HepG2 (cell line): Measurements from ENCODE around the gene LLGL2. TPM values are rescaled to one million over a fixed set of nuclear protein-coding genes. Genes with fewer than 3 reads are reported as not detected.

Experiments
- ETV6 ChIP-seq: sonication (generic); formaldehyde crosslinking; conservative IDR thresholded peaks from 2 replicates; pipeline ENCODE4 v1.4.0; 2020; ENCODE audit warnings: missing genetic modification reagents
- FOXJ3 ChIP-seq: sonication (generic); formaldehyde crosslinking; IDR thresholded peaks from 2 replicates; pipeline ENCODE4 v1.4.0; 2020; ENCODE audit warnings: missing genetic modification reagents, mild to moderate bottlenecking, borderline replicate concordance
- FOXO1 ChIP-seq: sonication (generic); formaldehyde crosslinking; IDR thresholded peaks from 2 replicates; pipeline ENCODE4 v1.4.0; 2020; ENCODE audit warnings: missing genetic modification reagents
- HNRNPH1 ChIP-seq: fragments of 200-400 bp; formaldehyde crosslinking; optimal IDR thresholded peaks from 2 replicates; pipeline ENCODE3; 2017; ENCODE audit warnings: mild to moderate bottlenecking, low read depth, low read length
- RBM39 ChIP-seq: fragments of 200-400 bp; formaldehyde crosslinking; IDR thresholded peaks from one replicate; pipeline ENCODE4 v1.6.1; 2018; ENCODE audit warnings: antibody characterized with exemption, mild to moderate bottlenecking, low read depth, low read length; ENCODE audit not compliant: poor library complexity, severe bottlenecking
- ZFP36L1 ChIP-seq: sonication (generic); formaldehyde crosslinking; IDR thresholded peaks from 2 replicates; pipeline ENCODE4 v1.8.0; 2022; ENCODE audit warnings: mild to moderate bottlenecking, missing genetic modification reagents, moderate library complexity
- ZFP36L2 ChIP-seq: sonication (generic); formaldehyde crosslinking; IDR thresholded peaks from 2 replicates; pipeline ENCODE4 v1.4.0; 2020; ENCODE audit warnings: missing genetic modification reagents
- ZMYM4 ChIP-seq: sonication (generic); formaldehyde crosslinking; IDR thresholded peaks from 2 replicates; pipeline ENCODE4 v1.8.1; 2023; ENCODE audit warnings: mild to moderate bottlenecking, missing genetic modification reagents
- ZNF251 ChIP-seq: sonication (generic); formaldehyde crosslinking; IDR thresholded peaks from 2 replicates; pipeline ENCODE4 v1.9.0; 2021; ENCODE audit warnings: mild to moderate bottlenecking, missing genetic modification reagents
- ZNF253 ChIP-seq: sonication (generic); formaldehyde crosslinking; IDR thresholded peaks from 2 replicates; pipeline ENCODE4 v1.8.0; 2022; ENCODE audit warnings: mild to moderate bottlenecking, missing genetic modification reagents, borderline replicate concordance
- ZNF274 ChIP-seq: sonication (generic); formaldehyde crosslinking; IDR thresholded peaks from 2 replicates; pipeline ENCODE4 v1.5.1; 2020; ENCODE audit warnings: mild to moderate bottlenecking, missing genetic modification reagents
- ZNF451 ChIP-seq: sonication (generic); formaldehyde crosslinking; IDR thresholded peaks from 2 replicates; pipeline ENCODE4 v1.5.0; 2020; ENCODE audit warnings: mild to moderate bottlenecking, missing genetic modification reagents
- ZNF678 ChIP-seq: sonication (generic); formaldehyde crosslinking; IDR thresholded peaks from 2 replicates; pipeline ENCODE4 v1.4.0; 2020; ENCODE audit warnings: mild to moderate bottlenecking, missing genetic modification reagents
- ZNF775 ChIP-seq: sonication (generic); formaldehyde crosslinking; IDR thresholded peaks from 2 replicates; pipeline ENCODE4 v1.4.0; 2020; ENCODE audit warnings: missing genetic modification reagents, mild to moderate bottlenecking, moderate library complexity, borderline replicate concordance
- ZNF879 ChIP-seq: sonication (generic); formaldehyde crosslinking; IDR thresholded peaks from 2 replicates; pipeline ENCODE4 v1.8.1; 2023; ENCODE audit warnings: missing genetic modification reagents
- polyA plus RNA-seq, 8 experiments: library from polyadenylated mRNA; depleted of rRNA in 3 of 8; stranded (reverse) in 7 of 8; unstranded in 1 of 8; fragments of >200 nt; fragmentation: Illumina TruSeq in 4 of 8; extraction: Trizol in 4 of 8; gene quantifications; 2 replicates each; pipeline versions ENCODE4 v1.2.1 to v1.2.3, GENCODE V29; 2011 to 2016; ENCODE audit warnings: low read depth in 4 of 8, missing spikeins in 1 of 8, mixed read lengths in 1 of 8; ENCODE audit not compliant: insufficient read depth in 1 of 8
- total RNA-seq, 5 experiments: library from RNA; depleted of rRNA; stranded (reverse); fragments of >200 nt; fragmentation: Illumina TruSeq; extraction: Trizol; gene quantifications; 2 replicates each; pipeline ENCODE4 v1.2.3, GENCODE V29; 2016; ENCODE audit warnings: low read depth in 1 of 5
- TF ChIP-seq, protein P1 (sequence below): sonication (generic); formaldehyde crosslinking; IDR thresholded peaks from 2 replicates; pipeline ENCODE4 v1.5.0; 2020; ENCODE audit warnings: mild to moderate bottlenecking, missing genetic modification reagents, moderate library complexity
- TF ChIP-seq, protein P2 (sequence below): IDR thresholded peaks from 2 replicates; pipeline ENCODE4 v1.6.1; 2018; ENCODE audit warnings: missing genetic modification reagents, mild to moderate bottlenecking, missing compliant biosample characterization
- TF ChIP-seq, protein P3 (sequence below): sonication (generic); formaldehyde crosslinking; IDR thresholded peaks from 2 replicates; pipeline ENCODE4 v1.8.0; 2022; ENCODE audit warnings: missing genetic modification reagents, mild to moderate bottlenecking, inconsistent platforms, borderline replicate concordance
- TF ChIP-seq, protein P4 (sequence below): sonication (generic); formaldehyde crosslinking; IDR thresholded peaks from 2 replicates; pipeline ENCODE4 v1.5.0; 2020; ENCODE audit warnings: mild to moderate bottlenecking, missing genetic modification reagents
- TF ChIP-seq, protein P5 (sequence below): IDR thresholded peaks from 2 replicates; pipeline ENCODE4 v1.6.1; 2012; ENCODE audit warnings: low read depth, low read length, improper control_type of control experiment

The LLGL2 gene
- total and polyA plus RNA-seq, 2 of the 13 experiments (the other 11 are each of a cell fraction or from before 2014, with no cell fraction given): 83.0 to 86.7 TPM

DNA sequence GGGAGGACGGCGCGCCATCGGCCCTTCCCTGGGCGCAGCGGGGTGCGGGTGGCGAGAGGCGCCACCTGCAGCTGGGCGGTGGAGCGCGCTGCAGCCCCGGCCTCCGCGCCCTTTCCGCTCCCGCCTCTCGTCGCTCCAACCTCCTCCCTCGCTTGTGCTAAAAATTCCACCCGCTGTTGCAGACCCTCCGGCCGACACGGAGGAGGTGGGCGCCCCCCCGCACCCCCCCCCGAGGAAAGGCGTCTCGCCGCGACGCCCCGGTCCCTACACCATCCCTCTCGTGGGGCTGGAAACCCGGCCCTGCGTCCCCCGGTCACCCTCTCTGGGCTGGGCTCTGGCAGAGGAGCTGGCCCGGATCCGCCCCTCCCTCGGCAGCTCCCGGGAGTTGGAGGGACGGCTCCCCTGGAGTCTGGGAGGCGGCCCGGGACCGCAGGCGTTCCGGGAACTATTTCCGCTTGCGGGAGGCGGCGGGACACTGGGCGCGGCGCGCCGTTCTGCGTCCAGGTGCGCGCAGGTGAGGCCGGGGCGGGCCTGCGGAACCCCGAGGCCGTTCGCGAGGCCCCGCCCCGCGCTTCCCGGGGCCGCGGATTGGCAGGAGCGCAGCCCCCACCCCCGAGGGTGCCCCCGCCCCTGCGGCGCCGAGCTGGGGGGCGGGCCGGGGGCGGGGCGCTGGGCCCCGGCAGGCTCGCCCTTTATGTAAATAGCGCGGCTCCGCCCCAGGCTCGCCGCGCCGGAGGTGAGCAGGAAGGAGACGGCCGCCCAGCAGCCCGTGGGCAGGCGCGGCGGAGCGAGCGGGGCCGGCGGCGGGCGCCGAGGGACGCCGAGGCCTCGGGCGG is at the start of gene LLGL2 (continued):
- TF ChIP-seq, protein P1, sequence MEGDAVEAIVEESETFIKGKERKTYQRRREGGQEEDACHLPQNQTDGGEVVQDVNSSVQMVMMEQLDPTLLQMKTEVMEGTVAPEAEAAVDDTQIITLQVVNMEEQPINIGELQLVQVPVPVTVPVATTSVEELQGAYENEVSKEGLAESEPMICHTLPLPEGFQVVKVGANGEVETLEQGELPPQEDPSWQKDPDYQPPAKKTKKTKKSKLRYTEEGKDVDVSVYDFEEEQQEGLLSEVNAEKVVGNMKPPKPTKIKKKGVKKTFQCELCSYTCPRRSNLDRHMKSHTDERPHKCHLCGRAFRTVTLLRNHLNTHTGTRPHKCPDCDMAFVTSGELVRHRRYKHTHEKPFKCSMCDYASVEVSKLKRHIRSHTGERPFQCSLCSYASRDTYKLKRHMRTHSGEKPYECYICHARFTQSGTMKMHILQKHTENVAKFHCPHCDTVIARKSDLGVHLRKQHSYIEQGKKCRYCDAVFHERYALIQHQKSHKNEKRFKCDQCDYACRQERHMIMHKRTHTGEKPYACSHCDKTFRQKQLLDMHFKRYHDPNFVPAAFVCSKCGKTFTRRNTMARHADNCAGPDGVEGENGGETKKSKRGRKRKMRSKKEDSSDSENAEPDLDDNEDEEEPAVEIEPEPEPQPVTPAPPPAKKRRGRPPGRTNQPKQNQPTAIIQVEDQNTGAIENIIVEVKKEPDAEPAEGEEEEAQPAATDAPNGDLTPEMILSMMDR: peak; percentile 88
- TF ChIP-seq, protein P2, sequence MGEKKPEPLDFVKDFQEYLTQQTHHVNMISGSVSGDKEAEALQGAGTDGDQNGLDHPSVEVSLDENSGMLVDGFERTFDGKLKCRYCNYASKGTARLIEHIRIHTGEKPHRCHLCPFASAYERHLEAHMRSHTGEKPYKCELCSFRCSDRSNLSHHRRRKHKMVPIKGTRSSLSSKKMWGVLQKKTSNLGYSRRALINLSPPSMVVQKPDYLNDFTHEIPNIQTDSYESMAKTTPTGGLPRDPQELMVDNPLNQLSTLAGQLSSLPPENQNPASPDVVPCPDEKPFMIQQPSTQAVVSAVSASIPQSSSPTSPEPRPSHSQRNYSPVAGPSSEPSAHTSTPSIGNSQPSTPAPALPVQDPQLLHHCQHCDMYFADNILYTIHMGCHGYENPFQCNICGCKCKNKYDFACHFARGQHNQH (CRISPR knock-in tag): peak; percentile 76; the same call in 1 of the 2 replicates
- TF ChIP-seq ZNF879 (CRISPR knock-in tag) (no peak), ETV6 (CRISPR knock-in tag) (peak; percentile 87), ZNF678 (CRISPR knock-in tag) (no peak), ZFP36L2 (peak; percentile 35; the same call in 1 of the 2 replicates), FOXJ3 (CRISPR knock-in tag) (peak; percentile 30; the same call in 1 of the 2 replicates), ZMYM4 (CRISPR knock-in tag) (peak; percentile 75; the same call in 1 of the 2 replicates), HNRNPH1 (no peak), ZNF451 (CRISPR knock-in tag) (no peak; the same call in 1 of the 2 replicates), FOXO1 (CRISPR knock-in tag) (no peak), ZNF253 (CRISPR knock-in tag) (no peak), ZNF251 (no peak), ZNF775 (no peak), ZNF274 (CRISPR knock-in tag) (peak; percentile 30; the same call in 1 of the 2 replicates), RBM39 (peak; percentile 47), ZFP36L1 (CRISPR knock-in tag) (0 out of 2 replicates have a peak, but pooled peaks have one; percentile 56)
- TF ChIP-seq, protein P3, sequence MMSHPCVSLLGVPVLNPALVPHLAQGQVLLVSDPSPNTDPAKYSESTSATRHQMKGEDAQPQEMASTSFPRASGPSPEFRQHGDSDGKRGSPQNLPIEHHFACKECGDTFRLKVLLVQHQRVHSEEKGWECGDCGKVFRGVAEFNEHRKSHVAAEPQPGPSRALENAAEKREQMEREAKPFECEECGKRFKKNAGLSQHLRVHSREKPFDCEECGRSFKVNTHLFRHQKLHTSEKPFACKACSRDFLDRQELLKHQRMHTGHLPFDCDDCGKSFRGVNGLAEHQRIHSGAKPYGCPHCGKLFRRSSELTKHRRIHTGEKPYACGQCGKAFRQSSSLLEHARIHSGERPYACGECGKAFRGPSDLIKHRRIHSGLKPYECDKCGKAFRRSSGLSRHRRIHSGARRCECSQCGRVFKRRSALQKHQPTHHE (CRISPR knock-in tag): peak; percentile 79; the same call in 1 of the 2 replicates
- TF ChIP-seq, protein P4, sequence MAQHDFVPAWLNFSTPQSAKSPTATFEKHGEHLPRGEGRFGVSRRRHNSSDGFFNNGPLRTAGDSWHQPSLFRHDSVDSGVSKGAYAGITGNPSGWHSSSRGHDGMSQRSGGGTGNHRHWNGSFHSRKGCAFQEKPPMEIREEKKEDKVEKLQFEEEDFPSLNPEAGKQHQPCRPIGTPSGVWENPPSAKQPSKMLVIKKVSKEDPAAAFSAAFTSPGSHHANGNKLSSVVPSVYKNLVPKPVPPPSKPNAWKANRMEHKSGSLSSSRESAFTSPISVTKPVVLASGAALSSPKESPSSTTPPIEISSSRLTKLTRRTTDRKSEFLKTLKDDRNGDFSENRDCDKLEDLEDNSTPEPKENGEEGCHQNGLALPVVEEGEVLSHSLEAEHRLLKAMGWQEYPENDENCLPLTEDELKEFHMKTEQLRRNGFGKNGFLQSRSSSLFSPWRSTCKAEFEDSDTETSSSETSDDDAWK (CRISPR knock-in tag): no peak
- TF ChIP-seq, protein P5, sequence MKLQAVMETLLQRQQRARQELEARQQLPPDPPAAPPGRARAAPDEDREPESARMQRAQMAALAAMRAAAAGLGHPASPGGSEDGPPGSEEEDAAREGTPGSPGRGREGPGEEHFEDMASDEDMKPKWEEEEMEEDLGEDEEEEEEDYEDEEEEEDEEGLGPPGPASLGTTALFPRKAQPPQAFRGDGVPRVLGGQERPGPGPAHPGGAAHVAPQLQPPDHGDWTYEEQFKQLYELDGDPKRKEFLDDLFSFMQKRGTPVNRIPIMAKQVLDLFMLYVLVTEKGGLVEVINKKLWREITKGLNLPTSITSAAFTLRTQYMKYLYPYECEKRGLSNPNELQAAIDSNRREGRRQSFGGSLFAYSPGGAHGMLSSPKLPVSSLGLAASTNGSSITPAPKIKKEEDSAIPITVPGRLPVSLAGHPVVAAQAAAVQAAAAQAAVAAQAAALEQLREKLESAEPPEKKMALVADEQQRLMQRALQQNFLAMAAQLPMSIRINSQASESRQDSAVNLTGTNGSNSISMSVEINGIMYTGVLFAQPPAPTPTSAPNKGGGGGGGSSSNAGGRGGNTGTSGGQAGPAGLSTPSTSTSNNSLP: no peak
